HCEC 1CT (cell line): Measurements from ENCODE around the gene EIF2AK3.
"Not testable (repeated sequence)": the region's sequence is repeated elsewhere in the genome, so short reads cannot be mapped to it uniquely, and the experiment has no call there.

ENCODE experiments used
- DNase-seq: peaks from one replicate; pipeline ENCODE4 v3.0.0-alpha.2; 2017

The EIF2AK3 gene

DNA sequence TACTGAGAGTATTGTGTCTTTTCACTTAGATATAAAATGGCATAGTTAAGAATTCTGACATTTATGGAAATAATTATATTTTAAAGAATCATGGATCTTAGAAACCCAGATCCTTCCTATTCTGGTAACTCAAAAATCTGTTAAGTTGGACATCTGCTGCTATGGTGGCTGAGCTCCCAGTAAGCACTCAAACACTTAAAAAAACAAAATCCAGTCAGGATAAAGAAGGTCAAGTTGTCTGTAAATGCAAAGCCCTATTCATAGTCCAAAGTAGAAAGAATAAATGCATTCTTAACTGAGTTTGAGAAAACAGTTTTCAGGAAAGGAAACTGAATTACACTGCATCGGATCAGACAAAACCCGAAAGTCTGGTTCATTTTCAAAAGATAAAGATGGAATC is 35.6 kb downstream of the EIF2AK3 start:
- DNase-seq = no peak

DNA sequence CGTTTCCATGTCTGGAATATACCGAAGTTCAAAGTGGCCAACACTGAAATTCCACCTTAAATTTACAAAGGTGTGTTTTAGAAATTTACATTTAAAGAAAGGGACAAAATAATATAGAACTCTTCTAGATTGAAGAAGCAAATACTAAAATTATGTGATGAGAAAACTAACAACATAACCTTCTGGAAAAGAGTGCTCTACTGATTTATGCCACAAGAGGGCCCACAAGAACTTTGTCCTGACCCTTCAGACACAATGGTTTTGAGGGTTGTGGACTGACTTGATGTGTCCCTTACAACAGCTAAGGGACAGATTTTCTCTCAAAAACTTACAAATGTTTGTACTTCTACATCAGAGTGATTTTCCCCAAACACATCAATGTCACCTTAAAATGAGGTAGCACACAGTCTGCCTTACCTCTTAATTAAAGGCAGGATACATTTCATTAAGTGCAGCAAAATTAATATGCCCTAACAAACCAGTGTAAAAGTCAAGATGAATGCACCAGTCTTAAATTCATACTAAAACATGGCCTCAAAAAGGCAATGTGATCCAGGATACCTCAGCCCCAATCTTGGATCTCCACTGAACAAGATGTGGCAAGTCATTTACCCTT is 36.2 kb downstream of the EIF2AK3 start:
- DNase-seq = peak; percentile 55

DNA sequence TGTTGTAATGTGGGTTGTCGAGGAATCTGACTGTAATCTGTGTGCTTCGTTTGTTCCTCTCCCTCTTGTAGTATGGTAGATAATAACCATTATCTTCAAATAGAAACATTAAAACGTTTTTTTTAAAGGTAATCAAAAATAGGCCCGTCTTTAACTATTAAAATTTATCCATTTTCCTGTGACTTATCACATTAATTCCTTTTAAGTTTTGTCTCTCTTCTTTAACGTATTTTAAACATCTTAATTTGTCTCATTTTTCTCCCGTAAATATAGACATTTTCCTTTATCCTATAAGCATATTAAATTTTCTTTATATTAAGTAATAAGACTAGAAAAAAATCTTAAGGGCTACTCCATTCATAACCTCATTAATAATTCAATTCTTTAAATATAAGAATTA is 41.3 kb downstream of the EIF2AK3 start:
- no peak for DNase-seq

DNA sequence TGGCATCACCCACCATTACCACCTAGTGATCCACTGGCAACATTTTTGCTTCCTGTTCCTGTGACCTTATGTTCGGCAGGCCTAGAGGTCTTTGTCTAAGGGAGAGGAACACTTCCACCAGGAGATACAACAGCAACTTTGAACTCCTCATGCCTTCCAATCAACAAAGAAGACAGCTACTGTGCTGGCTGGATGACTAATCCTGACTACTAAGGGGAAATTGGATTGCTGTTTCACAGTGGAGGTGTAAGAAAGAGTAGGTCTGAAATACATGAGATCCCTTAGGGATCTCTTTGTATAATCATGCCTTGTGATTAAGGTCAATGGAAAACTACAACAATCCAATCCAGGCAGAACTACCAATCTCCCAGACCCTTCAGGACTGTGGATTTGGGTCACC is 45.2 kb downstream of the EIF2AK3 start:
- DNase-seq = peak; percentile 5

DNA sequence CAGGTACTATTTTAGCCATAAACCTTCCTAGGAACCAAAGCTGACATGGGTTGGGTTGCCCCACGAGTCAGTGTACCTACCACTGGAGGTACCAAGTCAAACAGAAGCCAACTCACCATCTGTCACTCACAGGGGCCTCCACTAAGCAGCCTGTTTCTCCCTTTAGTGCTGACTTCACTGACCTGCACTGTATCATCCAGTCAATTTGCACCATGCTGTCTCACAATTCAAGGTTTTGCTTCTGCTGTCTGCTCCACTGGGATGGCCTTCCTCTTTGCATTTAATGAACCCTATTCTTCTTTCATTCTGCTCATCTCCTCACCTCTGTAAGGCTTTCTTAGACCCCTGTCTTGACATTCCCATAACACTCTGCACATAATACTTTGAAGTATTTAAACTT is 47.2 kb downstream of the EIF2AK3 start:
- no peak for DNase-seq

DNA sequence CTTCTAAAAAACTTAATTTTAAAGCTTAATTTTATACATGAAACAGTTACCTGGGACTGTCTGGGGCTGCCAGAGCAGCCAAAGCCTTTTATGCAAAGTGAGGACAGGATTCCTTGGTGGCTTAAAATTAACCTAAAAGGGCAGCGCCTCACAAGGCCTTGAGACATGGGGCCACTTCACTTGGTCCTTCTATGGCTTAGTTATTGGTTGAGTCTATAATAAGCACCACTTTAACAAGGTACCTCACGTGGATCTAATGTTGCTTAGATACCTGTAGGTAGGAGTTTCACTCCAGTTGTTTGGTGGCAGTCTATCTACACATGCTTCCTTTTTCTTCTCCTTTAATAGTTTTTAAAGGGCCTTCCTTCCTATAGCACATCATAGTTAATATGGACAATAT is 51.6 kb downstream of the EIF2AK3 start:
- no peak for DNase-seq

DNA sequence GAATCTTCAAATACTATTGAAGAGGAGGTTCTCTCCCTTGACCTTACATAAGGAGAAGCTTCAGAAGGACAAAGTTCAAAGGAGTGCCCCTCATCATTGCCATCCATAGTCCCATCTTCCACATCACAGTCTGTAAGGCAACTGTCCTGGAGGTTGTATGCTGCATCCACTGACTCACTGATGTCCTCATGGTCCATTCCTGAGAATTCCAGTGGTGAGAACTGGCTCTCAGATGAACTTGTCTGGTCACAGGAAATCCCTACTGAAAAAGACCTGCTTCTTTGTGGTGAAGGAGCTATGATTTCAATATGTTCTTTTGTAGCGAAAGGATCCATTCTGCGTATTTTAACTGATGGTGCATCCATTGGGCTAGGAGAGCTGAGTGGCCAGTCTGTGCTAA is 52.2 kb downstream of the EIF2AK3 start:
- DNase-seq = no peak

DNA sequence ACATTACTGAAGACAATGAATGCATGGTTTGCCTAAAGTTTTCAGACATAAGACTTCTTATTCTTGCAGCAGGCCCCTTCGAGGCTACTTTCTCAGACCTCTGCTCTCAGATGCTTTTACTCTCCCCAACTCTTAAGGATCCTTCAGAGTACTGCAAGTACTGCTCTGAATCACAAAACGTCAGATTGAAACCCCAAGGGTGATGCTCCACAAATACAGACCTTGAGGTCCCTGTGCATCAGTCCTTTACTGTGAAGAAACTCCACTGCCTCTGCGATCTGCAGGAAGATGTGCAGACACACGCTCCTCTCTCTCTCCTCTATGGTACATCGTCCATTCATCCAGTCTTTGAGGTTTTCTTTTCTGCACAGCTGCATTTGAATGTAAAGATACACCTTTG is 52.8 kb downstream of the EIF2AK3 start:
- DNase-seq = no peak

DNA sequence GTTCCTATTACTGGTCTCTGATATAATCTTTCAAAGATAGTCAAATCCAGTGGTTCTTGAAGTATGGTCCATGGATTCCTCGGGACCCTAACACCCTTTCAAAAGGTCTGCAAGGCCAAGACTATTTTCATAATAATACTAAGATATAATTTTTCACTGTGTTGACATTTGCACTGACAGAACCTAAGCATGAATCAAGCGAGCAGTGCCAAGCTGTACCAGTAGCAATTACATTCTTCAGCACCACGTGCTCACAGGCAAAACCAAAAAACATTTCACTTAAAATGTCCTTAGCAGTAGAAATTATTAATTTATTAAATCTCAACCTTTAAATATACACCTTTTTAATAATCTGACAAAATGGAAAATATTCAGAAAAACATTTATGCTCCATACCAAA is 59.1 kb downstream of the EIF2AK3 start:
- DNase-seq = no peak

DNA sequence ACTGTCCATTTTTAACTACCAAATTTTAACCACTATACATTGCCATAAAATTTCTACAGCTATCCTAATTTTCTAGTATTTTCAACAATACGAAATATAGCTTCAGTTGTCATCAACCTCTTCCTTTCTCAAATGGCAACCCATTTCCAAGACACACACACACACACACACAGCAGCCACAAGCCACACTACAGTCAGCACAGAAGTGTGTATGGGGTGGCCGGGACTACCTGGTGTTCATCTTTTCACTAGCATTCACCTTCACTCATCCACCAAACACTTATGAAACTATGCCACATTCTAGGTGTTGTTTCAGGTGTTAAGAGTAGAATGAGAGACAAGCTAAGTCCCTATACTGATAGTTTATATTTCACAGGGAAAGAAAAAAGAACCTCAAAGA is 62.9 kb downstream of the EIF2AK3 start:
- DNase-seq = no peak

DNA sequence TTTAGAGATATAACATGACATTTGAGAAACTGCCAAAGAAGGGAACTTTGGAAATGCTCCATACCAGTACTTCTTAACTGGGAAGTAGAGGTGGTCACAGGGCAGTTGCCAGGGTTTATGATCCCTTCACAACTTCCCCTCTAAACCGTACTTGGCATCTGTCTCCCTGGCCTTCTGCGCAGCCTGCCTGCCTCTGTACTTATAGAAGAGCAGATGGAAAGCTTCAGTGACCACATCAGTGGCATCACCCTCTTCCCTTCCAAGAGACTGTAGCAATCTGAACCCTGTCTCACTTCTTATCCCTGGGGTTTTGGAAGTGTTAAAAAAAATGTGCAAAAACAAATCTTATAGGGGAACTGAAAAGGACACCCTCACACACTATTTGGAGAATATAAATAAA is 64.1 kb downstream of the EIF2AK3 start:
- no peak for DNase-seq

DNA sequence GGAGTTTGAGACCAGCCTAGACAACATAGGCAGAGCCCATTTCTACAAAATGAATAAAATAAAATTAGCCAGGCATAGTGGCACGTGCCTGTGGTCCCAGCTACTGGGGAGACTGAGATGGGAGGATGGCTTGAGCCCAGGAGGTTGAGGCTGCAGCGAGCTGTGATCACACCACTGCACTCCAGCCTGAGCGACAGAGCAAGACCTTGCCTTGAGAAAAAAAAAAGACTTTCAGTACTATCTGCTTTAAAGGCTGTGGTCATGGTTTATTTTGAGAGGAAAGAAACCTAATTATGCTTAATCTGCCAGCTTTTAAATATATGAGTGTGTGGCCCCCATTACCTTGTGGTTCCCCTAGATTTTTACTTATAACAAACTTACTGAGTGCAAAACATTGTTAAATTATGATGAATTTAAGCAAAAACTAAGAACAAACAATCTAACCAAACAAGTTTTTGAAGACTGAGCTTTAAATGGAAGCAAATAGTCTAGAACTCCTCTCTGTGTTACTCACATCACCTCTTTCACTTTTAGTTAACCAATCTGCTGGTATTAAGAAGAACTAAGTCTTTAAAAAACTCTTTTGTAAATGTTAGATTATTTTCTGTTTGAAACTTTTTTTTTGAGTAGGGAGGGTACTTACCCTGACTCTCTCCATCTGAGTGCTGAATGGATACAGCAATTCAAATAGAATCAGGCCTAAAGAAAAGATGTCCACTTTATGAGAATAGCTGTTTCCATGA is 65.4 kb downstream of the EIF2AK3 start:
- DNase-seq = no peak

DNA sequence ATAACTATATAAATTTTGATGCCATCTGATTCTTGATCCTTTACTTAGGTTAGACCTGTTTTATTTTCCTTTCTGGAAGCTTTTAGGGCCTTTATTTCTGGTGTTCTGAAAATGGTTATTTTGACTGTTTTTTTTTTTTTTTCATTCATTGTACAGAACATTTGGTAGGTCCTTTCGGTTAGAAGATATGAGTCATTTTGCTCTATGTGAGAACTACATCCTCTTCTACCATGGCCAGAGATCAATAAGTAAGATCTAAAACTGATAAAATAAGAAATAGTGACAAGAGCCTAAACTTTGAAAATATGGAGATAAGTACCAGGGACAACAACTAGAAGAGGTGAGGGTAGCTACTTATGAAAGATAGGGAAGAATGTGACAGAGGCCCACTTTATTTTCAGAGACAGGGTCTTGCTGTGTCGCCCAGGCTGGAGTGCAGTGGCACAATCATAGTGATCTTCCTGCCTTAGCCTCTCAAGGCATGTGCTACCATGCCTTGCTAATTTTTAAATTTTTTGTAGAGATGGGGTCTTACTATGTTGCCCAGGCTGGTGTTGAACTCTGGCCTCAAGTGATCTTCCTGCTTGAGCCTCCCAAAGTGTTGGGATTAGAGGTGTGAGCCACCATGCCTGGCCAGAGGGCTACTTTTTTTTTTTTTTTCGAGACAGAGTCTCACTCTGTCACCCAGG is 66.5 kb downstream of the EIF2AK3 start:
- DNase-seq = no peak

DNA sequence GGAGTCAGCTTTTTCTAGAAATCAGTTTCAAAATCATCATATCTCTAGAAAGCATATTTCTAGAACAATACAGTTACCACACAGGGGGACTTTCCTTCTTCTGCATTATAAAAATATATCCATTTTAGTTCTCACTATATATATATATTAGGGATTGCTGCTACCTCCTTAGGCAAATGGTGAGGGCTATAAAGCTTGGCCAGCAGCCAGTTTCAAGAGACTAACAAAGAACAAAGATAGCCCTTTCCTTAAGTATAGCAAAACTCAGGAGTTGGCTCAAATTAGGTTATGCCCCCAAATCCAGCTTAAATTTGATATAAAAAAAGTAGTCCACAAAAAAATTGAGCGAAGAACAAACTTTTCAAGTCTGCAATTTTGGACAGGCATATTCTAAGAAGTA is 70.0 kb downstream of the EIF2AK3 start:
- DNase-seq = no peak

DNA sequence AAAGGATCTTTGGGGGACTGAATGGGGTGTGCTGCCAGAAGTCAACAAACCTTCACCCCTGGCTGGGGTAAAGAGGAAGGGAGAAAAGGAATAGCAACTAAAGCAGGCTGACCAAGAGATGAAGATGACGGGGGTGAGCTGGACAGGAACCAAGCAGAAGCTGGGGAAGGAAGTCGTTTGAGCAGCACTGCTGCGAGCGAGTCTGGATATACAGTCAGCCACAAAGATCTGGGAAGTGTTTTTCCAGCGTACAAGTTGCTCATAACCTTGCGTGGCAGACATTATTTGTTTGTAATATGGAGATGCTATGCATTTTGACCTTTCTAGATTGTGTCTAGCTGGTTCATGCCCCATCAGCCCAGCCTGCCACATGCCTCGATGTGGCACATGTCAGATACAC is 71.2 kb downstream of the EIF2AK3 start:
- DNase-seq = no peak

DNA sequence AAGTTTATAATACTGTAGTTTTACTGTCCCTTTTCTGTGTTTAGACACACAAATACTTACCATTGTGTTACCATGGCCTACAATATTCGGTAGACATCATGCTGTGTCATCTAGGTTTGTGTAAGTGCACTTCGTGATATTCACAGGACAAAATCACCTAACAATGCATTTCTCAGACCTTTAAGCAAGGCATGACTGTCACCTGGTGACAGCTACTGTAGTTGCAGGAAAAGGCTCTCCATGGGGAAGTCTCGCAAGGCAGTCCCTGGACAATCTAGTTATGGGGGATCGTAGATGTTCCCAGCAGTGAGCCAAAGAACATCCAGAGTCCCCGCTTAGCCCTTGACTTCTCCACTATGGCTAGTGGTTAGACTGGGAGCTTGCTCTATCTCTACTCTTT is 73.1 kb downstream of the EIF2AK3 start:
- no peak for DNase-seq

DNA sequence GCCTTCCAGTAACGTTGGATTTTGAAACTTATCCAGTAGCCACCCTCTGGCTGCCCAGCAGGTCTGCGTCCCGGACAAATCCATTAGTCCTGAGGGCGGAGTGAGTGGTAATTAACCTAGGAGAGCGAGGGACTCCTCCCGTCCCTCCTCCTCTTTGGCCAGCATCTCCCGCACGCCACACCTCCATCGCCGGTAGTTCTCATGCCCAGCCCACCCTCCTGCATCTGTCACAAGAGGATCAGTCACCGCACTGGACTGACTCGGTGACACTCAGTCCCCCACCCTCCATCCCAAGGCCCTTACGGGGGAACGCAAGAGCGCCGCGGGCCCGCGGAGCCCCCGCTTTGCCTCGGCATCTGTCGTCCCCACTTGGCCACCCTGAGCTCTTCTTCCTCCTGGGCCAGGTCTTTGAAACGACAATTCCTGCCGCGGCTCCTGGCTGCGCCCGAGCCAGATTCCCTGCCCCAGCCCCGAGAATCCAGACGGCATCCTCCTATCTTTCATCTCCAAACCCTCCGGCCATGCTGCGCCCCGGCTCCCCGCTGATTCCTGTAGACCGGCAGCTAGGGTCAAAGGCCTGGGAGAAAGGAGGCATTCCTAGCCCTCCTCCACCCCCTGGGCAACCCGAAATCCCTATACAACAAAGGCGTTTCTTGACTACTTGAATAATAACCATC is 77.5 kb downstream of the EIF2AK3 start:
- no peak for DNase-seq

DNA sequence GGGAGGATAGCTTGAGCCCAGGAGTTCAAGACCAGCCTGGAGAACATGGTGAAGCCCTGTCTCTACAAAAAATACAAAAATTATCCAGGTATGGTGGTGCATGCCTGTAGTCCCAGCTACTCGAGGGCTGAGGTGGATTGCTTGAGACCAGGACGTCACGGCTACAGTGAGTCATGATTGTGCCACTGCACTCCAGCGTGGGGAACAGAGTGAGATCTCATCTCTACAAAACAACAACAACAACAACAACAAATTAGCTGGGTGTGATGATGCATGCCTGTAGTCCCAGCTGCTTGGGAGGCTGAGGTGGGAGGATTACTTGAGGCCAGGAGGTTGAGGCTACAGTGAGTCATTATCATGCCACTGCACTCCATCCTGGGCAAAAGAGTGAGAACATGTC is 81.0 kb downstream of the EIF2AK3 start:
- not testable (repeated sequence) for DNase-seq

DNA sequence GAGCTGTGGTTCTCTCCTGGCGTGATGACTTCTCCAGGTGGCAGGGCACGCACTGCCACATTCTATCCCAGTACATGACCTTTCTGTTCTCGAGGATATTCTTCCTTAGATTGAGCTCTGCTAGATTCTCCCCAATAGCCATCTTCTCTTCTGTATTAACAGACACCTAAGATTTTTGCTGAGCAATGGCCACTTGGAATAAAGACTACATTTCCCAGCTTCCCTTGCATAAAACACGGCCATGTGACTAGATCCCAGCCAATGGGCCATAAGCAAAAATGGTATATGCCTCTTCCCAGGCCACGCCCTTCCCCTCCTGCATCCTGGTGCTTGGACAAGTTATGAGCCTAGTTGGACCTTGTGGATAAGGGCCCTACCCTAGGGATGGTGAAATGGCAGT is 82.1 kb downstream of the EIF2AK3 start:
- peak; percentile 13 for DNase-seq

DNA sequence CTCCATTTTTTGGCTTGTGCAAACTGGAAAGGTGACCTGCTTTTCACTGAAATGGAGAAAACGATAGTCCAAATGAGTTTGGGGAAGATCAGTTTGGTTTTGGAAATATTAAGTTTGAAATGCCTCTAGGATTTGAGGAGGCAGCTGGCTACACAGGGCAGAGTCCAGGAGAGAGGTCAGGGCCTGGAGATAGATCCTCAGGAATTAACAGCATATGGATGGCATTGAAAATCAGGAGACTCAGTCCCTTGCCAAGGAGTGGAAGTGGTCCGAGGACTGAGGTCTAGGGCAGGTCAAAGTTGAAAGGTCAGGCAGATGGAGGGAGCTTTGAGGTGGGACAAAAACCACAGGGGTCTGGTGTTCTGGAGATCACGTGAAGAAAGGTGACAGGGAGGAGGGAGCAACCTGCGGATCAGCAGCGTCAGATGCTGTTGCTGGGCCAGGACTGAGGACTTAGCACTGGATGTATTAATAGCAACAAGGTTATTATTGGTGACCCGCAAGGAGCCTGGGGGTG is 83.7 kb downstream of the EIF2AK3 start:
- DNase-seq = no peak

DNA sequence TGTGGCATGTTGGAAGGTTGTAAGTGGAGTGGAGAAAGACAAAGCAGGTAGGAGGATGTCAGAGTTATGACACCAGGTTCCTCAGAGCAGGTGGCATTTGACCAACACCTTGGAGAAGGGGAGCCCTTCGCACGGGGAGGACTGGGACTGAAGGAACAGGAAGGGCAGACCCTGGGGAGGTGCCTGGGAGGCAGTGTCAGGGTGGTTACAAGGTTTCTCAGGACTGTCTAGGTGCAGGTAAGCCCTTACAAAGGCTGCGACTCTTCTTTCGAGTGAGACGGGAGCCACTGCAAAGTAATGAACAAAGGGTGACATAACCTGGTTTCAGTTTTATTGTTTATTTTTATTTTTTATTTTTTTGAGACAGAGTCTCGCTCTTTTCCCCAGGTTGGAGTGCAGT is 84.6 kb downstream of the EIF2AK3 start:
- DNase-seq = no peak

DNA sequence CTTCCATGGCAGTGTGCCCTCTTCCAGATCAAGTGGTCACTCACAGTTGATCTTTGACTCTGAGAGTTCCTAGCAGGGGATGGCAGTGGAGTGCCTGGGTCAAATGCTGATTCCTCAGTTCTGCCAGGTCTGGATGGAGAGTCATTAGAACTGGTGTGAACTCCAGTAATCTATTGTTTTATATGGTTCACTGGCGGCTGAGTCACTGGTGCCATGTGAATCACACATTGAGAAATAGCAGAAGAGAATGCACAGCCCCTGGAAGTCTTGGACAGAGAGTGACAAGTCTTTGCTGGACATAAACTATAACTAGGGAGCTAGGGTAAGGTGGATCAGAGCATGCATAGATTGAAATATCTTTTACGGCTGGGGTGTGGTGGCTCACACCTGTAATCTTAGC is 86.9 kb downstream of the EIF2AK3 start:
- DNase-seq = peak; percentile 46

DNA sequence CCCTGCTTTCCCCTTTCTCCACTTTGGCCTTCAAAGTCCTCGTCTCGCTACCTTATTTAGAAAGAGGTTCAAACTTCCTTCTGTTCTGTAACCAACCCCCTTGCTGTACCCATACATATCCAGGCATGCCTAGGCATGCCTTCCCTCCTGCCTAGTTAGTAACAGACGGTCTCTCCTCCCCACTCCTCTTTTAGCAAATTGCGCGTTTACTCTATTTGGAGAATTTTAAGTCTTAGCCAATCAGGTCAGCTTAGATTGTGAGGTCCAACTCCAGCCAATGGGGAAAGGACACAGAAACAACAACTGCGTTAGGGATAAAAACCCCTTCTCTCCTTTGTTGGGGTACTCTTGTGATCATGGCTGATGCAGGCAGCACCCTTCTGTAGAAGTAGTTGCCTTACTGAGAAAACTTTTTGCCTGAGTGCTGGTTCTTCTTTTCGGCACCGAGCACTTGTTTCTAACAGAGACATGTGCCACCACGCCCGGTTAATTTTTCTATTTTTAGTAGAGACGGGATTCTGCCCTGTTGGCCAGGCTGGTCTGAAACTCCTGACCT is 88.8 kb downstream of the EIF2AK3 start:
- no peak for DNase-seq
